Keratinocyte (primary cell): ENCODE data around the gene BTBD17. TPM values are rescaled to one million over a fixed set of nuclear protein-coding genes. Genes with fewer than 3 reads are reported as not detected.

Experiments used
- DNase-seq: peaks from one replicate; pipeline ENCODE4 v3.0.0-alpha.2; 2011; ENCODE audit warnings: low read depth, missing footprints, low spot score
- FAIRE-seq: peaks from 2 replicates; lab custom pipeline; 2011; peaks lifted over from hg19 to GRCh38; lab: Jason Lieb, UNC
- H2AFZ ChIP-seq: 2 replicates; pipeline ENCODE4 v1.6.0; 2012; ENCODE audit warnings: low read length, control low read depth, inconsistent platforms; ENCODE audit not compliant: control insufficient read depth
- H3K27ac ChIP-seq: 2 replicates; pipeline ENCODE4 v1.5.1; 2011; ENCODE audit warnings: low read length; ENCODE audit not compliant: control insufficient read depth, insufficient read depth
- H3K27me3 ChIP-seq: 3 replicates; pipeline ENCODE4 v1.6.0; 2011; ENCODE audit warnings: low read length; ENCODE audit not compliant: control insufficient read depth, insufficient read depth; ENCODE audit errors: extremely low read depth
- H3K36me3 ChIP-seq, 2 experiments: 2 replicates in 1 of 2; 3 replicates in 1 of 2; pipeline ENCODE4 v1.5.1; 2011; ENCODE audit warnings: low read length in 2 of 2, mild to moderate bottlenecking in 1 of 2; ENCODE audit not compliant: control insufficient read depth in 2 of 2, insufficient read depth in 2 of 2; ENCODE audit errors: extremely low read depth in 1 of 2
- H3K4me1 ChIP-seq: 3 replicates; pipeline ENCODE4 v1.5.1; 2011; ENCODE audit warnings: low read length; ENCODE audit not compliant: control insufficient read depth, insufficient read depth; ENCODE audit errors: extremely low read depth
- H3K4me2 ChIP-seq: 3 replicates; pipeline ENCODE4 v1.6.0; 2011; ENCODE audit warnings: low read depth, low read length; ENCODE audit not compliant: control insufficient read depth, insufficient read depth; ENCODE audit errors: extremely low read depth
- H3K4me3 ChIP-seq, 3 experiments: fragments of 200-600 bp in 1 of 3; sonication (generic) in 1 of 3; 2 replicates in 2 of 3; 3 replicates in 1 of 3; pipeline ENCODE4 v1.5.1; 2011 to 2016; ENCODE audit warnings: low read length in 3 of 3, mild to moderate bottlenecking in 3 of 3, control low read depth in 2 of 3, inconsistent platforms in 1 of 3, low read depth in 1 of 3, mixed read lengths in 1 of 3, mixed run types in 1 of 3, moderate library complexity in 1 of 3; ENCODE audit not compliant: control insufficient read depth in 2 of 3, insufficient read depth in 2 of 3; ENCODE audit errors: extremely low read depth in 1 of 3
- H3K79me2 ChIP-seq: 2 replicates; pipeline ENCODE4 v1.6.0; 2012; ENCODE audit warnings: low read length; ENCODE audit not compliant: control insufficient read depth, insufficient read depth
- H3K9ac ChIP-seq: 3 replicates; pipeline ENCODE4 v1.6.0; 2011; ENCODE audit warnings: low read length; ENCODE audit not compliant: control insufficient read depth, insufficient read depth; ENCODE audit errors: extremely low read depth
- H3K9me1 ChIP-seq: 3 replicates; pipeline ENCODE4 v1.6.0; 2011; ENCODE audit warnings: low read length; ENCODE audit not compliant: control insufficient read depth, insufficient read depth; ENCODE audit errors: extremely low read depth
- H3K9me3 ChIP-seq: 2 replicates; pipeline ENCODE4 v1.5.1; 2012; ENCODE audit warnings: low read depth, low read length; ENCODE audit not compliant: control insufficient read depth
- H4K20me1 ChIP-seq: 3 replicates; pipeline ENCODE4 v1.6.0; 2011; ENCODE audit warnings: low read length; ENCODE audit not compliant: control insufficient read depth, insufficient read depth; ENCODE audit errors: extremely low read depth
- EZH2 ChIP-seq: IDR thresholded peaks from one replicate; pipeline ENCODE4 v1.6.1; 2012; ENCODE audit warnings: inconsistent platforms, mild to moderate bottlenecking, low read length, moderate library complexity
- dilution Hi-C: fragments of 300-500 bp; cut with MboI; formaldehyde crosslinking; loops from one replicate; pipeline ENCODE4 v1.7.0; 2020; ENCODE audit warnings: low sequenced_read_pairs; ENCODE audit not compliant: extremely low pct_ligation_motif_present
- polyA plus RNA-seq, 5 experiments: library from polyadenylated mRNA; depleted of rRNA in 3 of 5; stranded (reverse) in 3 of 5; stranded (forward) in 1 of 5; unstranded in 1 of 5; fragments of >200 nt; gene quantifications; 1 replicate in 1 of 5; 2 replicates in 3 of 5; 3 replicates in 1 of 5; pipeline versions ENCODE4 v1.2.1 to v1.2.3, GENCODE V29; 2011 to 2012; ENCODE audit warnings: missing spikeins in 2 of 5, low read depth in 1 of 5, low replicate concordance in 1 of 5
- TF ChIP-seq, protein P1 (sequence below), 3 experiments: IDR thresholded peaks in 1 of 3; conservative IDR thresholded peaks in 1 of 3; optimal IDR thresholded peaks in 1 of 3; 2 replicates in 2 of 3; 3 replicates in 1 of 3; pipeline versions ENCODE3 to v1.5.1; 2011; ENCODE audit warnings: low read length in 3 of 3, mild to moderate bottlenecking in 3 of 3, moderate library complexity in 2 of 3, control low read depth in 1 of 3, inconsistent platforms in 1 of 3; ENCODE audit not compliant: insufficient read depth in 2 of 3; ENCODE audit errors: extremely low read depth in 1 of 3

Gene BTBD17
- polyA plus RNA-seq, 1 donor (not counting 4 experiments of a cell fraction or from before 2014, with no cell fraction given) = not detected

- FAIRE-seq = no peak
- no peak for DNase-seq
- TF ChIP-seq, protein P1, sequence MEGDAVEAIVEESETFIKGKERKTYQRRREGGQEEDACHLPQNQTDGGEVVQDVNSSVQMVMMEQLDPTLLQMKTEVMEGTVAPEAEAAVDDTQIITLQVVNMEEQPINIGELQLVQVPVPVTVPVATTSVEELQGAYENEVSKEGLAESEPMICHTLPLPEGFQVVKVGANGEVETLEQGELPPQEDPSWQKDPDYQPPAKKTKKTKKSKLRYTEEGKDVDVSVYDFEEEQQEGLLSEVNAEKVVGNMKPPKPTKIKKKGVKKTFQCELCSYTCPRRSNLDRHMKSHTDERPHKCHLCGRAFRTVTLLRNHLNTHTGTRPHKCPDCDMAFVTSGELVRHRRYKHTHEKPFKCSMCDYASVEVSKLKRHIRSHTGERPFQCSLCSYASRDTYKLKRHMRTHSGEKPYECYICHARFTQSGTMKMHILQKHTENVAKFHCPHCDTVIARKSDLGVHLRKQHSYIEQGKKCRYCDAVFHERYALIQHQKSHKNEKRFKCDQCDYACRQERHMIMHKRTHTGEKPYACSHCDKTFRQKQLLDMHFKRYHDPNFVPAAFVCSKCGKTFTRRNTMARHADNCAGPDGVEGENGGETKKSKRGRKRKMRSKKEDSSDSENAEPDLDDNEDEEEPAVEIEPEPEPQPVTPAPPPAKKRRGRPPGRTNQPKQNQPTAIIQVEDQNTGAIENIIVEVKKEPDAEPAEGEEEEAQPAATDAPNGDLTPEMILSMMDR (optimal IDR thresholded peaks at IDR 0.05 in 1 of 3, IDR thresholded peaks at IDR 0.05 in 1 of 3, conservative IDR thresholded peaks at IDR 0.05 in 1 of 3; ENCODE audit: extremely low read depth in 1 of 3, insufficient read depth in 2 of 3, low read length in 3 of 3) = no peak
- no peak for TF ChIP-seq EZH2
- H3K9me1 ChIP-seq = no peaks in the 10 kb centered on the region
- H3K4me1 ChIP-seq = no peaks in the 10 kb centered on the region
- no peak overlapping the region for H2AFZ ChIP-seq
- H3K4me2 ChIP-seq = no peak overlapping the region
- no peaks in the 10 kb centered on the region for H3K36me3 ChIP-seq
- H3K9ac ChIP-seq = no peak overlapping the region
- H3K27me3 ChIP-seq = peaks cover 74% of the 10 kb centered on the region
- H3K27ac ChIP-seq = no peak overlapping the region
- no peak overlapping the region for H3K4me3 ChIP-seq
- H3K9me3 ChIP-seq = no peaks in the 10 kb centered on the region
- no peaks in the 10 kb centered on the region for H4K20me1 ChIP-seq
- dilution Hi-C loops = no loop called here
- H3K79me2 ChIP-seq = no peaks in the 10 kb centered on the region
Observed at GRCh38 chr17:74359916-74360315, 1.8 kb downstream of the BTBD17 start.

DNA sequence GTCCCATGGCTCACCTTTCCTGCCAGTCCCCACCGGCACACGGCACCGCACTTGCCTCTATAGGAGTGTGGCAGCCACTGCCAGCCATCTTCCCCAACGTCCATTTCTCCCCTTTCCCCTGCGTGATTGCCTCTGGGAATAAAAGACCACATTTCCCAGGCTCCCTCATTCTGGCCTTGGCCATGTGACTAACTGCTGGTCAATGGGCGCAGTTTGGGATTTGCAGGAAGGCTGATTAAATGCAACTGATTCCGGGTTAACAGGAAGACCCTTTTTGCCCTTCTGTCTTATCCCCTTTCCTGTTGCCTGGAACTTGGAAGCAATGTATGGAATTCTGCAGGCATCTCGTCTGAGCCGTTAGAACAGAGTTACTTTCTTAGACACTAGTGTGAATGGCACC, 3.0 kb downstream of the BTBD17 start:
- H3K4me1 ChIP-seq = no peaks in the 10 kb centered on the region
- DNase-seq (no peak), FAIRE-seq (no peak)
- H2AFZ ChIP-seq = no peak overlapping the region
- no peaks in the 10 kb centered on the region for H3K9me1 ChIP-seq
- H3K9me3 ChIP-seq = no peaks in the 10 kb centered on the region
- H3K4me3 ChIP-seq = no peak overlapping the region
- no peaks in the 10 kb centered on the region for H3K36me3 ChIP-seq
- H3K4me2 ChIP-seq = no peak overlapping the region
- H3K27me3 ChIP-seq = peaks cover 87% of the 10 kb centered on the region
- H4K20me1 ChIP-seq = no peaks in the 10 kb centered on the region
- H3K27ac ChIP-seq = no peak overlapping the region
- dilution Hi-C loops = no loop called here
- TF ChIP-seq EZH2 = no peak
- TF ChIP-seq, protein P1 (optimal IDR thresholded peaks at IDR 0.05 in 1 of 3, IDR thresholded peaks at IDR 0.05 in 1 of 3, conservative IDR thresholded peaks at IDR 0.05 in 1 of 3; ENCODE audit: extremely low read depth in 1 of 3, insufficient read depth in 2 of 3, low read length in 3 of 3) = no peak
- no peak overlapping the region for H3K9ac ChIP-seq
- H3K79me2 ChIP-seq = no peaks in the 10 kb centered on the region
